T-helper 1 cell treated with Interleukin-12 subunit alpha and Interleukin-12 subunit beta and Interleukin-4 antibody, amounts not matched to agents 30 ng/mL and 1 ng/mL, for 36 hours (primary cell): ENCODE measurements around the gene AKAP10. TPM values are rescaled to one million over a fixed set of nuclear protein-coding genes. Genes with fewer than 3 reads are reported as not detected.
"Not testable (repeated sequence)": the region's sequence is repeated elsewhere in the genome, so short reads cannot be mapped to it uniquely, and the experiment has no call there.

Source experiments
- intact Hi-C: fragments of 100-400 bp; cut with micrococcal nuclease; formaldehyde crosslinking; loops from one replicate; pipeline ENCODE4 v1.15.1; 2024
- total RNA-seq: library from RNA; stranded (reverse); gene quantifications from 2 replicates; pipeline ENCODE4 v1.2.3, GENCODE V29; 2022

Gene AKAP10
- total RNA-seq, 1 donor from 2014 or later, result 43.8 TPM

DNA sequence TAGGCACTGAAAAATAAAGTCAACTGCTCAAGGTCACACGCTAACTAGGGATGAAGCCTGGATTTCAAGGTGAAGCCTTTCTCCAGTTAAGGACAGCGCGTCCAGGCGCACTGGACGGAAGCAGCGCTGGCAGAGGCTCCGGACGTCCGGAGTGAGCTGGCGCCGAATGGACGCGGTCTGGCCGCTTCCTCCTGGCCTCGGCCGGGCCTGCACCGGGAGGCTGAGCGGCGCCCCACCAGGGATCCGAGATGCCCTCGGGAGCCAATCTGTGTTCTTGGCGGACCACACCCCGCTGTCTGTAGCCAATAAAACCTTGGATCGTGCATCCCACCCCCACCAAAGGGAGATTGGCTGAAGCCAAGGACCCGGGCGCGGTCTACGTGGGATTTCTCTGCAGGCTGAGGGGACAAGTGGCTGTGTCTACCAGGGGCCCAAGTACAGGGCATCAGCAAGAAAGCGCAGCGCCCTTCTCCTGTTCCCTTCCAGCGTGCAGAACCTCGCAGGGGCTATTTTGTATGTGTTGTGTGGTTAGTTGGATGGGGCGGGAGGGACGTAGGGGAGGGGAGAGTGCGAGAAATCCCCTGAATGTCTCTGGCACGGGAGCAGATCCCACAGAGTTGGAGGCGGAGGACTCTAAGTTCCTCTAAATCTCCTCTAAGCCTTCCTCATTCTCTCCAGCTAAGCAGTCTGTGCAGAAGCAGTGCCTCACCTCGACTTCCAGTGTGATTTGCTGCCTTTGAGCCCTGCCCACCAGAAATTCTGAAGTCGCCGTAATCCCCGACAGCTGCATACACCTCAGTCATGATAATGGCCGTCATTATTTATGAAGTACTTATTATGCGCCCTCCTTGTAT is 2.5 kb upstream of the AKAP10 start:
- intact Hi-C loops, result loop anchor here (5.0 kb wide), 3 partner anchors 252 to 1232 kb away; partner anchors contain the start of genes MAPK7 and TMEM11

DNA sequence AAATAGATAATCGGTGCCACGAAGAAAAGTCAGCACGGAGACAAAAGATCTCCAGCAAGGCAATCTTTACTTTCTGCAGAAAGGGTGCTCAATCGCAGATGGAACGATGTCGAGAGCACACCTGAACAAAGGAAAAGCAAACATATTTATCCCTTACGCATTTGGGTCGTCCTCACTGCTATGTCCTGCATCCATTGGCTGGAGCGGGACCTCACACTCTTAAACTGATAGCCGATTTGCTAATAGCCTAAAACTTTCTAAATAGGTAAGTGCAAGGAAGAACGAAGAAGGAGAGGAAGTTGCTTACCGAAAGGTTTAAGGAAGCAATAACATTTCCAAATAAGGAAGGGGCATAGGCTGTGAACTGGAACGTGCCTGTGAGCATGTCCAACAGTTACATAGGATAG is 1.2 kb upstream of the AKAP10 start:
- intact Hi-C loops, result loop anchor here (5.0 kb wide), 3 partner anchors 253 to 1233 kb away; partner anchors contain the start of genes MAPK7 and TMEM11

DNA sequence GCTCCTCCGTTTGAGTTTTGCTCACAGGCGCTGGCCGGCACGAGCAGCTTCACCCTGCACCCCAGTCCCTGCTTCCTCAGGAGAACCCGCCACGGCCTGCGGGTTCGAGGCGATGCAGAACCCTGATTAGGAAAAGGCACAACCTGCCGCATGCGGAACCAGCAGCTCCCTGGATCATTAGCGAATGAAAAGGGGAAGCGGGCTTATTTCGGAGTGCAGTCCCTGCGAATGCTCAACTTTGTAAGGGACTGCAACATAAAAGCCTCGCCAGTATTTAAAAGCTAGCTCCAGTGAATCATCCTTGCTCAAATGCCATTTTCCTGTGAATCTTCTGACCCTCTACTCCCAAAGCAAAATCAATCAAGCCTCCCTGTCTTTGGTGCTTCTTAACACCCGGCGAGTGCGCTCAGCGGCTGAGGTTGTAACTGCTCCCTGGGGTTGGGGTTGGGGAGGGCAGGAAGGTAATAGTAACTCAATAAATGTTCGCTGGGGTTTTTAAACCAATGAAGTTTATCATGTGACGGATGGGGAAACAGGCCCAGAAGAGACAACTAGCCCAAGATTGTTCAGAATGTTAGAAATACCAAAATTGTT is 678 bp upstream of the AKAP10 start:
- intact Hi-C loops, result loop anchor here (5.0 kb wide), 3 partner anchors 254 to 1234 kb away; partner anchors contain the start of genes MAPK7 and TMEM11

DNA sequence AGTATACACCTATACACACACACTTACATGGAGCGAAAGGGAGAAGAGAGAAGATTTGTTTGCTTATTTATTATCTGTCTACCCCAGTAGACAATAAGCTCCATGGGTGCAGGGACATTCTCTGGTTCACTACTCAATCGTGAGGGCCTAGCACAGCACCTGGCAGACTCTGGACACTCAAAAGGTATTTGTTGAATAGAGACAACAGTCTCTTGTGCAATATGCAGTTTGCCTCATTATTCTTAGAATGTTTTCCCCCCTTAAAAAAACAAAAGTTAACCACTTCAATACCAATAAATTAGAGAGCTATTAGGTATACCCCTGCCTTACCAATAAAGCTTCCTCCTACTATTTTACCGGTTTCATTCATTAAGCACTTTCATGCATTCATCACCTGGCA is 2.0 kb downstream of the AKAP10 start:
- intact Hi-C loops, result loop anchor here (5.0 kb wide), 3 partner anchors 257 to 1237 kb away; partner anchors contain the start of genes MAPK7 and TMEM11

GRCh38 chr17:19973156-19973555 is 4.5 kb downstream of the AKAP10 start:
- intact Hi-C loops, result no loop called here

DNA sequence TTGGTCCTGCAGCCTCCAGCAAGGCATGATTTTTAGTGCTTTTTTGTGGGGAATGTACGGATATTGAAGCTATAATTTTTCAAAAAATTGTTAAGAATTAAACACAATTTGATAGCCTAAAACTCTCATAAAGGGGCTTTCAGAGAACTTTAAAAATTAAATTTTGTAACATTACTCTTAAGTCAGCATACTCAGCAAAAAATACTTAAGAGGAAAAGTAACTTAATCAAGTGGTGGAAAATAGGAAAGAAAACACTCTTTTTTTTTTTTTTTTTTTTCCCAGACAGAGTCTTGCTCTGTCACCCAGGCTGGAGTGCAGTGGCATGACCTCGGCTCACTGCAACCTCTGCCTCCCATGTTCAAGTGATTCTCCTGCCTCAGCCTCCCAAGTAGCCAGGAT is 14.7 kb downstream of the AKAP10 start:
- intact Hi-C loops, result not testable (repeated sequence)

GRCh38 chr17:19958023-19958422 is 19.6 kb downstream of the AKAP10 start:
- intact Hi-C loops, result no loop called here

GRCh38 chr17:19955099-19955498 is 22.5 kb downstream of the AKAP10 start:
- intact Hi-C loops, result no loop called here

DNA sequence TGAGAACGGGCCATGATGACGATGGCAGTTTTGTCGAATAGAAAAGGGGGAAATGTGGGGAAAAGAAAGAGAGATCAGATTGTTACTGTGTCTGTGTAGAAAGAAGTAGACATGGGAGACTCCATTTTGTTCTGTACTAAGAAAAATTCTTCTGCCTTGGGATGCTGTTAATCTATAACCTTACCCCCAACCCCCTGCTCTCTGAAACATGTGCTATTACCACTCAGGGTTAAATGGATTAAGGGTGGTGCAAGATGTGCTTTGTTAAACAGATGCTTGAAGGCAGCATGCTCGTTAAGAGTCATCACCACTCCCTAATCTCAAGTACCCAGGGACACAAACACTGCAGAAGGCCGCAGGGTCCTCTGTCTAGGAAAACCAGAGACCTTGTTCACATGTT is 26.2 kb downstream of the AKAP10 start:
- intact Hi-C loops, result not testable (repeated sequence)

- intact Hi-C loops, result not testable (repeated sequence)
Measured at GRCh38 chr17:19950624-19951195, 26.9 kb downstream of the AKAP10 start.

- intact Hi-C loops, result no loop called here
Measured at GRCh38 chr17:19948116-19948943, 29.3 kb downstream of the AKAP10 start.

DNA sequence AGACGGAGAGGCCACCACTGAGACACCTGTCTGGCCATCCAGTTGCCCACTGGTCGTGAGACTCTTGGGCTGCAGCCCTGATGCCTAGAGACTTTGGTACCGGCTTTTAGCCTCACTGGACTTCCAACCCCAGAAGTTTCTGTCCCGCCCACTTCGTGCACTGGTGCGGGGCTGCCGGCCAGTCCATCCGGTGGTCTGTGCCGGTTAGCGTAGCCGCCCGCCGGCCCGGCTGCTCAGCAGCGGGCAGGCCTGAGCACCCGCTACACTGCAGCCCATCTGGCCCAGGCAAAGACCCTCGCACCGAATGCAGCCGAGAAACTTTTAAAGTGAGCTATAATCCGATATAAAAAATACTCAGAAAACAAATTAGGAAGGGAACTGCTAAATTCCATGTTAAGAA is 30.7 kb downstream of the AKAP10 start:
- intact Hi-C loops, result no loop called here

- intact Hi-C loops, result no loop called here
Measured at GRCh38 chr17:19945009-19945626, 32.5 kb downstream of the AKAP10 start.

- intact Hi-C loops, result no loop called here
Measured at GRCh38 chr17:19943599-19943998, 34.0 kb downstream of the AKAP10 start.

GRCh38 chr17:19943026-19943425 is 34.6 kb downstream of the AKAP10 start:
- intact Hi-C loops, result no loop called here

GRCh38 chr17:19940722-19941464 is 36.7 kb downstream of the AKAP10 start:
- intact Hi-C loops, result no loop called here

DNA sequence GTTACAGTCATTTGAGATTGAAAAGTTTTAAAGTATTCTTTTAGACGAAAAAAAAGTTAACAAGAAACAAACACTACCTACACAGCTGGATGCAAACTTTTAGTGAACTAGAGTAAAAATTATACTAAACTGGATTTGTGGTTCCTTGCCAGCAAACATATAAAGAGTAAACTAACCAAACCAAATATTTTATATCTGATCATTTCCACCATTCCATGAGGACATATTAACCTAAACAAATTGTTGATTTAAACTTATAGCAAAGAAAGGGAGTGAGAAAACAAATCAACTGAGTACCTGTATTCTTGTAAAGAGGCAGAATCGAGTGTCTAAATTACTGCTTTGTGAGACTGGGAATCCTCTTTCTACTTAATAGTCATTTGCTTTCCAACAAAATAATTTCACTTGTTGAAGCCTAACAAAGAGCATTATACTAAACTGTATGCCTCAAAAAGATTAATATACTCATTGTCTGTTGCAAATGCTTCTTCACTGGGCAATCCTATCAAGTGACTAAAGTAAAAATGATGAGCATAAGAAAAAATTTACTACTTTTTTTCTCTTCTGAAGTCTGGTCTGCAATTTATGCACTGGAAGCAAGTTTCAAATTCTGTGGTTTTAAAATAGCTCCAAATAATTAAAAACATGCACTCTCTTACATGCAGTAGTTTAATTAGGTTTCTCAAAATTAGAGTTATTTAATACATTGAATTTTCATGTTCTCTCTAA is 37.5 kb downstream of the AKAP10 start:
- intact Hi-C loops, result no loop called here

DNA sequence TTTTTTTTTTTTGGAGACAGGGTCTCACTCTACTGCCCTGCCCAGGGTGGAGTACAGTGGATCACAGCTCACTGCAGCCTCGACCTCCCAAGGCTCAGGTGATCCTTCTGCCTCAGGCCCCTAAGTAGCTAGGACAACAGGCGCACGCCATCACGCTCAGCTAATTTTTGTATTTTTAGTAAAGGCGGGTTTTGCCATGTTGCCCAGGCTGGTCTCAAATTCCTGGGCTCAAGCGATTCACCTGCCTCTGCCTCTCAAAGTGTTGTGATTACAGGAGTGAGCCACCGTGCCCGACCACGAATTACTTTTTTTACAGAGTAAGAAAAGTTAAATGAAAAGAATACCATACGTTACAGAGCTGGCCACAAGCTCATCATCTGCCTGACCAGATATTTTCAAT is 38.9 kb downstream of the AKAP10 start:
- intact Hi-C loops, result no loop called here

DNA sequence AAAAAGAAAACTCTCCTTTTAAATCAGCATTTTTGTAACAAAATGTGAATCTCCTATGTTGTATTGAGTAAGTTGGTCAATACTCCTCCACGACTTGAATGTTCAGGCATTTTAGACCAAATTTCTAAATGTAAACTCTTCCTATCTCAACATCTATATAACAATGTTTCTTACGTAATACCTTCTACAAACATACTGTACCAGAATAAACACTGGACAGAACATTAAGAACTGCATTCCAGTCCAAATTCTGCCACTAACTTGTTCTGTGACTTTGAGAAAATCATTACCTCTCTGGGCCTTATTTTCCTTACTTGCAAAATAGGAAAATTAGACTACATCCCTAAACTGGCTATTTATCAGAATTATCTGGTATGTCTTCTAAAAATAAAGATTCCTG is 40.1 kb downstream of the AKAP10 start:
- intact Hi-C loops, result no loop called here
